ENCODE data around the gene KCNN1. TPM values are rescaled to one million over a fixed set of nuclear protein-coding genes. Genes with fewer than 3 reads are reported as not detected.

Gene KCNN1
- total and polyA plus RNA-seq, 2 experiments from 2014 or later, result 2.2 to 29.8 TPM

DNA sequence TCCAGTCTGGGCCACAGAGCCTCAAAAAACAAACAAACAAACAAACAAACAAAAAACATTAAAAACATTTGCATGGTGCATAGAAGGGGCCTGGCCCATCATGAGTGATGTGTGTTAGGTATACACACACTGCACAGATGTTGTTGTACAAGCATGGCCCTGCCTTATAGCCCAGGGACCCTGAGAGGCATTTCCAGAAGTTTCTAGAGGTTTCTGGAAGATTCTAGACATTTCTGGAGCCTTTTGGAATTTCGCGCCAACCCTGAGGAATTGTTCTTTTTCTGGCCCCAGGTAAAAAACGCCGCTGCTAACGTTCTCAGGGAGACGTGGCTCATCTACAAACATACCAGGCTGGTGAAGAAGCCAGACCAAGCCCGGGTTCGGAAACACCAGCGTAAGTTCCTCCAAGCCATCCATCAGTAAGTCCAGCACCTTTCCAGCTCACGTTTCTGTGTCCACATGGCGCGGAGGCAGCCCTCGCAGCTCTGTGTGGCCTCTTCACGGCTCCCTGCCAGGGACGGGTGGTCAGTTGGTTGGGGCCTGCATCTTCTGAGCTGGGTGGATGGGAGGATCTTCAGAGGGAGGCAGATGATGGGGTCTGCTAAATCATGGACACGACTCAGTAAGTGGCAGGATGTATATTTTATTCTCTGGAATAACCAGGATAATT, 22.7 kb downstream of the KCNN1 start:
- Histone ChIP-seq H3K27me3 (ENCODE audit: insufficient read depth) (no peaks in the 10 kb centered on the region), H3K27ac (ENCODE audit: low read depth) (no peak overlapping the region), H3K4me1 (ENCODE audit: insufficient read depth) (no peaks in the 10 kb centered on the region), H3K9me2 (ENCODE audit: insufficient read depth) (no peaks in the 10 kb centered on the region), H4K20me1 (replicated peaks; ENCODE audit: insufficient read depth) (peaks cover 3% of the 10 kb centered on the region; the same call in 1 of the 2 replicates), H3K36me3 (ENCODE audit: insufficient read depth) (no peaks in the 10 kb centered on the region), H3F3A (replicated peaks; ENCODE audit: low read depth) (no peaks in the 10 kb centered on the region), H3K4me2 (no peak overlapping the region), H3K4me3 (no peak overlapping the region), H3K79me2 (replicated peaks; ENCODE audit: insufficient read depth) (no peaks in the 10 kb centered on the region), H2AFZ (no peak overlapping the region)
- DNase-seq (ENCODE audit: low spot score), result no peak
- TF ChIP-seq ZNF114 (CRISPR knock-in tag; IDR thresholded peaks at IDR 0.05) (no peak), EZH2phosphoT487 (IDR thresholded peaks at IDR 0.05; ENCODE audit: unreplicated experiment) (no peak), NANOG (IDR thresholded peaks at IDR 0.05; ENCODE audit: borderline replicate concordance) (no peak), CREB1 (CRISPR knock-in tag; IDR thresholded peaks at IDR 0.05; ENCODE audit: low read depth) (no peak), STAT1 (IDR thresholded peaks at IDR 0.05; ENCODE audit: unreplicated experiment) (no peak), EZH2 (IDR thresholded peaks at IDR 0.05; ENCODE audit: low read depth, unreplicated experiment) (no peak), JUNB (IDR thresholded peaks at IDR 0.05; ENCODE audit: unreplicated experiment) (no peak), POLR2AphosphoS5 (IDR thresholded peaks at IDR 0.05; ENCODE audit: low read depth) (no peak), ZNF462 (CRISPR knock-in tag; IDR thresholded peaks at IDR 0.05) (no peak), REST (IDR thresholded peaks at IDR 0.05; ENCODE audit: unreplicated experiment) (no peak)
- TF ChIP-seq, protein P1, sequence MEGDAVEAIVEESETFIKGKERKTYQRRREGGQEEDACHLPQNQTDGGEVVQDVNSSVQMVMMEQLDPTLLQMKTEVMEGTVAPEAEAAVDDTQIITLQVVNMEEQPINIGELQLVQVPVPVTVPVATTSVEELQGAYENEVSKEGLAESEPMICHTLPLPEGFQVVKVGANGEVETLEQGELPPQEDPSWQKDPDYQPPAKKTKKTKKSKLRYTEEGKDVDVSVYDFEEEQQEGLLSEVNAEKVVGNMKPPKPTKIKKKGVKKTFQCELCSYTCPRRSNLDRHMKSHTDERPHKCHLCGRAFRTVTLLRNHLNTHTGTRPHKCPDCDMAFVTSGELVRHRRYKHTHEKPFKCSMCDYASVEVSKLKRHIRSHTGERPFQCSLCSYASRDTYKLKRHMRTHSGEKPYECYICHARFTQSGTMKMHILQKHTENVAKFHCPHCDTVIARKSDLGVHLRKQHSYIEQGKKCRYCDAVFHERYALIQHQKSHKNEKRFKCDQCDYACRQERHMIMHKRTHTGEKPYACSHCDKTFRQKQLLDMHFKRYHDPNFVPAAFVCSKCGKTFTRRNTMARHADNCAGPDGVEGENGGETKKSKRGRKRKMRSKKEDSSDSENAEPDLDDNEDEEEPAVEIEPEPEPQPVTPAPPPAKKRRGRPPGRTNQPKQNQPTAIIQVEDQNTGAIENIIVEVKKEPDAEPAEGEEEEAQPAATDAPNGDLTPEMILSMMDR (conservative IDR thresholded peaks at IDR 0.05; ENCODE audit: low read depth in 2 of 2), result no peak
- TF ChIP-seq, protein P2, sequence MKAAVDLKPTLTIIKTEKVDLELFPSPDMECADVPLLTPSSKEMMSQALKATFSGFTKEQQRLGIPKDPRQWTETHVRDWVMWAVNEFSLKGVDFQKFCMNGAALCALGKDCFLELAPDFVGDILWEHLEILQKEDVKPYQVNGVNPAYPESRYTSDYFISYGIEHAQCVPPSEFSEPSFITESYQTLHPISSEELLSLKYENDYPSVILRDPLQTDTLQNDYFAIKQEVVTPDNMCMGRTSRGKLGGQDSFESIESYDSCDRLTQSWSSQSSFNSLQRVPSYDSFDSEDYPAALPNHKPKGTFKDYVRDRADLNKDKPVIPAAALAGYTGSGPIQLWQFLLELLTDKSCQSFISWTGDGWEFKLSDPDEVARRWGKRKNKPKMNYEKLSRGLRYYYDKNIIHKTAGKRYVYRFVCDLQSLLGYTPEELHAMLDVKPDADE (IDR thresholded peaks at IDR 0.05), result no peak
- Mint-ChIP-seq H3K4me3 (no peak overlapping the region), H3K27ac (no peak overlapping the region), H3K36me3 (ENCODE audit: low read depth) (no peaks in the 10 kb centered on the region), H3K9me3 (no peaks in the 10 kb centered on the region), H3K4me1 (peaks cover 7% of the 10 kb centered on the region; the same call in 1 of the 3 replicates), H3K27me3 (ENCODE audit: insufficient read depth, low read depth, poor library complexity) (peaks cover 18% of the 10 kb centered on the region)
- no peak for ATAC-seq
